NK-92 treated with Interleukin-12 subunit alpha and Interleukin-12 subunit beta, amount 100 ng/mL, for 24 hours (cell line): ENCODE measurements around the gene TOP3A.
"Not testable (repeated sequence)": the region's sequence is repeated elsewhere in the genome, so short reads cannot be mapped to it uniquely, and the experiment has no call there.

Experiments
- DNase-seq: peaks from one replicate; lab custom pipeline; 2025; lab: John Stamatoyannopoulos, UW

The TOP3A gene

GRCh38 chr17:18314731-18315561 is at the start of gene TOP3A, which contains the start of gene SMCR8:
TOP3A (minus strand) TSS chr17:18314994; CDS start chr17:18314778, 216 bp downstream.
SMCR8 (plus strand) TSS chr17:18315293; CDS start chr17:18315790, 497 bp downstream.
- peak; percentile 88 for DNase-seq

- no peak for DNase-seq
Measured at GRCh38 chr17:18364166-18364565, 49.4 kb upstream of the TOP3A start.

GRCh38 chr17:18363101-18364049 is 48.6 kb upstream of the TOP3A start, which contains the start of gene SHMT1:
SHMT1 (minus strand) TSS chr17:18363550; CDS start chr17:18355981, 7,569 bp downstream.
- peak; percentile 77 for DNase-seq

- DNase-seq: no peak
Measured at GRCh38 chr17:18362698-18363100, 47.9 kb upstream of the TOP3A start.

- no peak for DNase-seq
Measured at GRCh38 chr17:18361837-18362697, 47.3 kb upstream of the TOP3A start.

- no peak for DNase-seq
Measured at GRCh38 chr17:18360518-18360917, 45.7 kb upstream of the TOP3A start.

- no peak for DNase-seq
Measured at GRCh38 chr17:18356624-18357023, 41.8 kb upstream of the TOP3A start.

- no peak for DNase-seq
Measured at GRCh38 chr17:18353541-18353940, 38.7 kb upstream of the TOP3A start.

- no peak for DNase-seq
Measured at GRCh38 chr17:18344021-18344420, 29.2 kb upstream of the TOP3A start.

GRCh38 chr17:18339933-18340332 is 25.1 kb upstream of the TOP3A start:
- DNase-seq: no peak

- DNase-seq: not testable (repeated sequence)
Measured at GRCh38 chr17:18338158-18338557, 23.4 kb upstream of the TOP3A start.

GRCh38 chr17:18332909-18333489 is 18.2 kb upstream of the TOP3A start:
- DNase-seq: no peak

GRCh38 chr17:18331879-18332278 is 17.1 kb upstream of the TOP3A start:
- no peak for DNase-seq

GRCh38 chr17:18328643-18329204 is 13.9 kb upstream of the TOP3A start:
- DNase-seq: no peak

- no peak for DNase-seq
Measured at GRCh38 chr17:18327556-18327955, 12.8 kb upstream of the TOP3A start.

- no peak for DNase-seq
Measured at GRCh38 chr17:18327093-18327492, 12.3 kb upstream of the TOP3A start.

- no peak for DNase-seq
Measured at GRCh38 chr17:18326572-18326971, 11.8 kb upstream of the TOP3A start.

- DNase-seq: no peak
Measured at GRCh38 chr17:18326039-18326438, 11.2 kb upstream of the TOP3A start.

GRCh38 chr17:18324140-18325050 is 9.6 kb upstream of the TOP3A start:
- no peak for DNase-seq
